HG02943 (cell line): ENCODE data around the gene SP6.

Experiments
- ATAC-seq: cut with Tn5 transposase; IDR thresholded peaks from one replicate; pipeline ENCODE4 v1.9.1; 2021; ENCODE audit warnings: mild to moderate bottlenecking, low read depth, moderate library complexity; ENCODE audit not compliant: unreplicated experiment

Gene SP6

DNA sequence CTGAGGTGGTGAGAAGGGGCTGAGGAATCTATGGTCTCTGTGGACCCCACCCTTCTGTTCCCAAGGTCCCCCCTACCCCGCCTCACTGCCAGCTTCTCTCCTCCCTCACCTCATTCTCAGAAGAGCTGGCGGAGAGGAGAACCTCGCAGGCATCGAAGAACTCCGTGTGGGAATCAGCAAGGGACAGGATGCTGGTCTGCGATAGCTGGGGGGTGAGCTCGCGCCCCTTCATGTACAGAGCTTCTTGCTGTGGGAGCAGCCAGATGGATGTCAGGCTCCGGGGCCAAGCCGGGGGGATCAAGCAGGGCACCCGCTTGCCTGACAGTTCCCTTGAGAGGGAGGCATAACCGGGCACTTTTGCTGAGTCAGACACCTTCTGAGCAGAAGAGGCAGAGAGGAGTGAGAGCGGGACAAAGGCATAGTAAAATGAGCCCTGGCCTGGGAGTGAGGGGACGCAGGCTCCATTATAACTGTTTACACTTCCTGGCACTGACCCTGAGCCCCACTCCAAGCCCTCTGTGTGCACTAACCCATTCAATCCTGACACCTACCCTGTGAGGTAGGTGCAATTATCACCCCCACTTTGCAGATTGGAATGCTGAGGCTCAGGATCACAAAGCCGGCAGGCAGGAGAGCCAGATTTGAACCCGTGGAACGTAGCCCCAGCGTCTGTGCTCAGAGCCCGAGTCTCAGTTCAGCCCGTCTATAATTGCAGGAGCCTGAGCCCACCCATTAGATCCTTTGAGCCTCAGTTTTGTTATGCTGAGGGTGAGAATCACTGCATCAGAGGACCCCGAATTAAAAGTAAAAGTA lies 35.7 kb downstream of the SP6 start:
- ATAC-seq, result no peak

DNA sequence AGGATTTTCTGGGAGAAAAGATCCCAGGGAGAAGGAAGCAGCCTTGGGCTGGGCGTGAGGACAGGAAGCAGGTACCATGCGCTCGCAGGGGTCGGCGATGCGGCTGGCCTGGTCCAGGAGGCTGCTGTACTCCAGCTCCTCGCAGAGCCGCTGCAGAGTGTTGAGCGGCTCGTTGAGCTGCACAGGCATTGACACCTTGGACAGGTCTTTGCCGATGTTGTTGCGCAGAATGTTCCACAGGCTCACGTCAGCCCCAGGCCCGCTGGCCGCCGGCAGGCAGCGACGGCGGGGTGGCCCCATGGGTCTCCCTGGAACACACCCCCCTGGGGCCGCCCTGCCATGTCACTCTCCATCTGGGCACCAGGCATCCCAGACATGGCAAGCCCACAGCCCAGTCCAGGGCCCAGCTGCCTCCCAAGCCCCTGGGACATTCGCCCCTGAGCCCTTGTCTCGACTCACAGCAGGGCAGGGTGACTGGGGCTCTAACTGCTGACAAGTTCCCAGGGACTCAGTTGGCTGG lies 37.4 kb downstream of the SP6 start:
- no peak for ATAC-seq

DNA sequence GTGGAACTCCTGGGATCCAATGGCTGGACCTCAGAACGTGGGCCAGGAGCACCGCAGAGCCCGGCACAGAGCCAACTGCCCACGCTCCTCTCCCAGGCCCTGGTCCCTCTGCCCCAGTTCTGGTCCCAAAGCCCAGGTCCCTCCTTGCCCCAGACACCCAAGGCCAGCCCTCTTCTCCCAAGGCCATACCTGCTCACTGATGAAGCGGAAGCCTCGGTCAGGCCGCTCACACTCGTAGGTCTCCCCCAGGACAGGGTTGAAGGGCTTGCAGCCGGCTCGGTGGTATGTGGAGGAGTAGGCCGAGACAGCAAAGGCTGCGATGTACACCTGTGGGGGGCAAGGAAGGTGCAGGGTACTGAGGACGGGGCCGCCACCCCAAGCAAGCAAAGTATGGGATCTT lies 37.9 kb downstream of the SP6 start:
- ATAC-seq, result no peak

- no peak for ATAC-seq
Measured at GRCh38 chr17:47812146-47812920, 38.6 kb downstream of the SP6 start.

- no peak for ATAC-seq
Measured at GRCh38 chr17:47811709-47812108, 39.3 kb downstream of the SP6 start.

DNA sequence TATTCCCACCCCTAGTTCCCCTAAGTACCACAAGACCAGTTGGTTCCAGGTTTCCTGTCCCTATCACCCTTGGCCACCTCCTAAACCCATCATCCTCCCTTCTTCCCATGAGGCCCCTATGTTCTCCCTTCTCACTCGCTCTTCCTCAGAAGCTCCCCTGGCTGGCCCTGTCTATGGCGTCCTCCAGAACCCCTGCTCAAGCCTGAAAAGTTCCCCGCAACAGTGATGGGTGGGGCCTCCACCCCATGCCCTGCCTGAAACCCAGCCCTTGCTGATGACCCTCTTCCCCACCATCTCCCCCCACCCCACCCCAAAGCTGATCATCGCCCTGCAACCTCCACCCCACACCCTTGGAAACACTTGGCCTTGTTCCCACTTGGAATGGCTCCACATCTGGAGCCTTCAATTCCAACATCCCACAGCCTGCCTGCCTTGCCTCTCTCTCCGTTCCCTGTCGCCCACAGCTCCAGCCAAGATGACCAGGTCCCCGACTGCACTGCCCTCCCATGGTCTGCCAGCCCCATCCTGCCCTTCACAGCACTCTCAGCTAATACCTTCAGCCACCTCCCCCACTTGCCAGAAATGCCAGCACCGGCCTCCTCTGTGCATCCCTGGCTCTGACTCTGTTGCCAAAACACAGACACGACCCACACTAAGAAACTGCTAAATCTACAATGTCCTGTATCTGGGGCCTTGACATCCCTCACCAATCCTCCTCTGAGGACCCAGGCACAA lies 39.9 kb downstream of the SP6 start:
- ATAC-seq, result no peak

GRCh38 chr17:47810200-47810821 lies 40.7 kb downstream of the SP6 start:
- no peak for ATAC-seq

GRCh38 chr17:47808830-47809480 lies 42.0 kb downstream of the SP6 start:
- ATAC-seq, result no peak

DNA sequence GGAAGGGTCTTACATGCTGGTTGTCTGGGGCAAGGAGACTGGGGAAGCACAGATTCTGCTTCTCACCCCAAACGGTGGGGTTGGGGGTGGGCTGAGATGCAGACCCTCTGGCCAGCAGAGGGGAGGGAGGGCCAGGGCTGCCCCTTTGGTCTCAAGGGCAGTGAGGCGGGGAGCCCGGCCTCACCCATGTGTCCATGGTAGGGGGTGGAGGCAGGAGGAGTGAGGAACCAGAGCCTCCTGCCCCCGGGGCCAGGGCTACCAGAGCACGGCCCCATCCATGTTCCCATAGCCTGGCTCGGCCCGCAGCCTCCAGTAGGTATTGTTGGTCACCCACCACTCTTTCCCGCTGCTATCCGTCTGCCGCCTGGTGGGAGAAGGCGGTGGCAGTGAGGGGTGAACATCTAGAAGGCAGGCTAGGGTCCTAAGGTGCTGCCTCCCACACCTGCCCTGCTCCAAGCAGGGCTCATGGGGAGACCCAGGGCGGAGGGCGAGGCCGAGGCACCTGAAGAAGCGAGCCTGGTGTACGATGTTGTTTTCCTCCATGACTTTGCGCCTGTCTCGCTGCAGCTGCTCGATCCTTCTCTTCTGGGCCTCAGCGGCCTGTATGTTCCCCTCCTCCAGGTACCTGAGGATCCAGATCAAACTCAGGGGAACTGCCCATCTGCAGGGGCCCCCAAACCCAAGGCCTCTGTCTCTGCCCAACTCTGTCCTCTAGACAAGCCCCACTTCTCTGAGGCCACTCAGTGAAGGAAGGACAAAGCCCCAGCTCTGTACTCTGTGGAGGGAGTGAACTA lies 42.7 kb downstream of the SP6 start:
- no peak for ATAC-seq

DNA sequence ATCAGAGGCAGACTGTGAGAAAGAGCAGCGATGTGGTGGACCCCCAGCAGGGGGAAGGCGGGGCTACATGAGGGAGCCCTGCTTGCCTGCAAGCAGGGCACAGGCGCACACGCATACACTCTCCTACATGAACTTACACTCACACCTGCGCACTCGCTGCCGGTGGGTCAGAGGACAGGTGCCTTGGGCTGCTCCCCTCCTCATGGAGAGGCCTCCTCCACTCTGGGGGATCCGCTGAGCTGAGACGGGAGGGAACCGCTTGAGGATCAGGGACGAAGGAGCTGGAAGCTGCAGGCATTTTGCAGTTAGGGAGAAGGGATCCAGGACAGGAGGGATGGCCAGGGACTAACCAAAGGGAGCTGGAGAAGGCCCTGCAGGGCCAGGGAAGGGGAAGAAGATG lies 43.5 kb downstream of the SP6 start:
- ATAC-seq, result no peak

GRCh38 chr17:47806913-47807255 lies 44.1 kb downstream of the SP6 start:
- no peak for ATAC-seq

DNA sequence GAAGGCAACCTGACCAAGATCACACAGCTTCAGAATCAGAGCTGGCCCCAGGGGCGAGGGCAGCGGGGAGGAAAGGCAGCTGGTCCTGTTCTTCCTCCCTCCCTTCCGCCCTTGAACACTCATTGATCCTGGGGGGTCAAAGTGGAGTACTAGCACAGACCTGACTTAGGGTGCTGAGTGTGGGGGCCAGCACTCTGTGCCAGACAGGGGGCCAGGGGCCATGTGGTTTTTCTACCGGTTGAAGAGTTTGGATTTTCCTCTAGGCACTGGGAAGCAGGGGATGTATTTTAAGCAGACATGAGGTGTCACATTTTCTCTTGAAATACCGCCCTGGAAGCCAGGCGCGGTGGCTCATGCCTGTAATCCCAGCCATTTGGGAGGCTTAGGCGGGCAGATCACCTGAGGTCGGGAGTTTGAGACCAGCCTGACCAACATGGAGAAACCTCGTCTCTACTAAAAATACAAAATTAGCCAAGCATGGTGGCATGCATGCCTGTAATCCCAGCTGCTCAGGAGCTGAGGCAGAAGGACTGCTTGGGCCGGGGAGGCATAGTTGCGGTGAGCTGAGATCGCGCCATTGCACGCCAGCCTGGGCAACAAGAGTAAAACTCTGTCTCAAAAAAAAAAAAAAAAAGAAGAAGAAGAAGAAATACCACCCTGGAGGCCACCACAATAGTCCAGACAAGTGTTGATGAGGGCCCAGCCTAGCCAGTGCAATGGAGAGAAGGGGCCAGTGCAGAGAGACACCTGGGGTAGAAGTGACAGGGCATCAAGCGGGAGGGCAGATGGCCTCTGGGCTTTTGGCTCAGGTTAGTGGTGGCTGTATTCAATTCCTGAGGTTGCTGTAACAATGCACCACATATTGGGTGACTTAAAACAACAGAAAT lies 44.7 kb downstream of the SP6 start:
- no peak for ATAC-seq

GRCh38 chr17:47804461-47804860 lies 46.5 kb downstream of the SP6 start:
- ATAC-seq, result no peak

GRCh38 chr17:47803751-47804150 lies 47.2 kb downstream of the SP6 start:
- no peak for ATAC-seq

DNA sequence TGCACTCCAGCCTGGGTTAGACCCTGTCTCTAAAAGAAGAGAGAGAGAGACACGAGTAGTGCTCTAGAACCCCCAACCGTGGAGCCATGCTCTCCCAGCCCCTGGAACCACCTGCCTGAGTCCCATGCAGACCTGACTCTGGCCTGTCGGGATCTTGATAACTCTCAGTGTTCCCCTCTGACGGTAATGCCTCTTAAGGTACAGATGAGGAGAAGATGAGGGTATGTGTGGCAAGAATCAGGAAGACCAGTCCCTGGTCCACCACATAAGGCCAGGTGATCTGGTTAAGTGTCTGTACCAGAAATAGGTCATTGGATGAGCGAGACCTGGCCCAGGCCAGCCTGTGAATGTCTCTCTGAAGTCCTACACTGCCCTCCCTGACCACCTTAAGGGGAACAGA lies 47.8 kb downstream of the SP6 start:
- ATAC-seq, result no peak

- no peak for ATAC-seq
Measured at GRCh38 chr17:47802341-47803022, 48.5 kb downstream of the SP6 start.

DNA sequence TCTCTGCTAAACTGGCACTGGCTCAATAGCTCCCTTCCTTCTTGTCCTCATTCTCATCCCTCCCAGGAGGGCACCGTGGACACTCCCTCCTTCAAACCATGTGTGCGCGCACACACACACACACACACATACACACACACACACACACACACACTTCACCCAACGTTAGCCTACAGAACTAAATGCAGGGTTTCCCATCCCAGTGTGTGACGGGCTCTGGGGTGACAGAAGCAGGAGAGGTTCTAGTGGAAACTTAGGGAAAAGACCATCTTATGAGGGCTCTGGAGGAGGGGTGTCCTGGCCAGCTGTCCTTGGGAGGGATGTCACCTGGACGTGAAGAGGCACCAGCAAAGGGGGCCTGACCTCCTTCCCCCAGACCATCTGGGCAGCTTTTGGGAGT lies 49.1 kb downstream of the SP6 start:
- no peak for ATAC-seq
